Measurements from ENCODE around the gene ATG14.
"Not testable (repeated sequence)": the region's sequence is repeated elsewhere in the genome, so short reads cannot be mapped to it uniquely, and the experiment has no call there.

The ATG14 gene

GRCh38 chr14:55349565-55349964 lies 62.1 kb downstream of the ATG14 start:
- no peak for DNase-seq

- DNase-seq = no peak
Observed at GRCh38 chr14:55348766-55349453, 62.7 kb downstream of the ATG14 start.

GRCh38 chr14:55347748-55348147 lies 63.9 kb downstream of the ATG14 start:
- DNase-seq = no peak

- no peak for DNase-seq
Observed at GRCh38 chr14:55347040-55347439, 64.6 kb downstream of the ATG14 start.

GRCh38 chr14:55344582-55345163 lies 67.0 kb downstream of the ATG14 start:
- not testable (repeated sequence) for DNase-seq

GRCh38 chr14:55341781-55342180 lies 69.8 kb downstream of the ATG14 start:
- DNase-seq = no peak

- no peak for DNase-seq
Observed at GRCh38 chr14:55340482-55340881, 71.1 kb downstream of the ATG14 start.

- DNase-seq = no peak
Observed at GRCh38 chr14:55339770-55340169, 71.9 kb downstream of the ATG14 start.

- no peak for DNase-seq
Observed at GRCh38 chr14:55336691-55337090, 74.9 kb downstream of the ATG14 start.

GRCh38 chr14:55336162-55336561 lies 75.5 kb downstream of the ATG14 start:
- DNase-seq = no peak

GRCh38 chr14:55333711-55334485 lies 77.7 kb downstream of the ATG14 start:
- DNase-seq = no peak

- no peak for DNase-seq
Observed at GRCh38 chr14:55332654-55333570, 78.7 kb downstream of the ATG14 start.

GRCh38 chr14:55329999-55330710 lies 81.5 kb downstream of the ATG14 start:
- no peak for DNase-seq

- no peak for DNase-seq
Observed at GRCh38 chr14:55328317-55328716, 83.3 kb downstream of the ATG14 start.

GRCh38 chr14:55327179-55327578 lies 84.5 kb downstream of the ATG14 start:
- no peak for DNase-seq

GRCh38 chr14:55324812-55325211 lies 86.8 kb downstream of the ATG14 start:
- no peak for DNase-seq

GRCh38 chr14:55323910-55324309 lies 87.7 kb downstream of the ATG14 start:
- no peak for DNase-seq

GRCh38 chr14:55318694-55319093 lies 92.9 kb downstream of the ATG14 start:
- DNase-seq = no peak

- no peak for DNase-seq
Observed at GRCh38 chr14:55317542-55318306, 93.9 kb downstream of the ATG14 start.

GRCh38 chr14:55316564-55316963 lies 95.1 kb downstream of the ATG14 start:
- DNase-seq = no peak
